Measurements from ENCODE around the gene COL28A1. TPM values are rescaled to one million over a fixed set of nuclear protein-coding genes. Genes with fewer than 3 reads are reported as not detected.

COL28A1 gene
- total and polyA plus RNA-seq, 2 experiments from 2014 or later = 0.31 to 0.70 TPM

DNA sequence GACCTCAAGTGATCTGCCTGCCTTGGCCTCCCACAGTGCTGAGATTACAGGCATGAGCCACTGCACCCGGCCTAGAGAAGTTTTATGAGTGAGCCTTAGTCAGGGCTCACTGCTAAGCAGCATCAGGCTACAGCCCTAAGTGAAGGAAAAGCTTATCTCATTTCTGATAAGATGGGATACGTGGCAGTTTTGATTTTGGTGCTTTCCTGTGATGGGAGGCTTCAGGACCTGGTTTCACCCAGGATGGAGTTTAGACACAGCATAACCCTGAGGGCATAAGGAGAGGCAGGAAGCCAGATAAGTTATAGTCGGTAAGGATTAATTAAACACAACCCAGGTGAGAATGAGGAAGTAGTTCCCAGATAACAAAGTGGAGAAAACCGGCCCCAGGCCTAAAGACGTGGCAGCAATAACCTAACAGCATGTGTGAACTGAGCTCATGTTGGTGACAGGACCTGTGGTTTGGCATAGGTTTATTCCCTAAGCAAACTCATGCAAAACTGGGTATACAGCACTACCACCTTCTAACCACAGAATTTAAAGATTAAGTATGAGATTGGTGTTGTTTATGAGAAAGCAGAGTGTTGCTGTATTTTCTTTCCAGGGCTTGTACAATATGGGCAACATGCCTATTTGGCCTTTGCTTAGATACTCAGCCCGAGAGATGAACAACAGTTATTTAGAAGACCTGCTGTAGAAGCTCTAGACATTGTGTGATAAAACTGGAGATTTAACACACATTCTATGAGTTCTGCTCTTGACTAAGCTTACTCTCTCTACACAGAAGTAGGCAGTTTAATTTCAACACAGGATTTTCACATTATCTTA is 119.4 kb downstream of the COL28A1 start:
- Mint-ChIP-seq H3K4me3 (no peak overlapping the region), H3K9me3 (no peaks in the 10 kb centered on the region), H3K36me3 (ENCODE audit: low read depth) (no peaks in the 10 kb centered on the region), H3K27me3 (ENCODE audit: insufficient read depth, low read depth, poor library complexity) (peaks cover 2% of the 10 kb centered on the region), H3K4me1 (no peaks in the 10 kb centered on the region), H3K27ac (no peak overlapping the region)
- no peaks in the 10 kb centered on the region for H3F3A ChIP-seq (replicated peaks; ENCODE audit: low read depth)
- H3K36me3 ChIP-seq (ENCODE audit: insufficient read depth) = no peaks in the 10 kb centered on the region
- no peak overlapping the region for H3K4me2 ChIP-seq
- no peaks in the 10 kb centered on the region for H3K4me1 ChIP-seq (ENCODE audit: insufficient read depth)
- no peak overlapping the region for H3K27ac ChIP-seq (ENCODE audit: low read depth)
- H3K9me2 ChIP-seq (ENCODE audit: insufficient read depth) = peaks cover 3% of the 10 kb centered on the region; the same call in 1 of the 2 replicates
- no peaks in the 10 kb centered on the region for H4K20me1 ChIP-seq (replicated peaks; ENCODE audit: insufficient read depth)
- TF ChIP-seq STAT1 (IDR thresholded peaks at IDR 0.05; ENCODE audit: unreplicated experiment) (no peak), ZNF331 (CRISPR knock-in tag; IDR thresholded peaks at IDR 0.05; ENCODE audit: low read depth) (no peak), JUNB (IDR thresholded peaks at IDR 0.05; ENCODE audit: unreplicated experiment) (no peak), POLR2AphosphoS5 (IDR thresholded peaks at IDR 0.05; ENCODE audit: low read depth) (no peak), CTCF (conservative IDR thresholded peaks at IDR 0.05; ENCODE audit: low read depth in 2 of 2) (no peak), NANOG (IDR thresholded peaks at IDR 0.05; ENCODE audit: borderline replicate concordance) (no peak), EZH2 (IDR thresholded peaks at IDR 0.05; ENCODE audit: low read depth, unreplicated experiment) (no peak), ZNF462 (CRISPR knock-in tag; IDR thresholded peaks at IDR 0.05) (no peak)
- TF ChIP-seq, protein P1, sequence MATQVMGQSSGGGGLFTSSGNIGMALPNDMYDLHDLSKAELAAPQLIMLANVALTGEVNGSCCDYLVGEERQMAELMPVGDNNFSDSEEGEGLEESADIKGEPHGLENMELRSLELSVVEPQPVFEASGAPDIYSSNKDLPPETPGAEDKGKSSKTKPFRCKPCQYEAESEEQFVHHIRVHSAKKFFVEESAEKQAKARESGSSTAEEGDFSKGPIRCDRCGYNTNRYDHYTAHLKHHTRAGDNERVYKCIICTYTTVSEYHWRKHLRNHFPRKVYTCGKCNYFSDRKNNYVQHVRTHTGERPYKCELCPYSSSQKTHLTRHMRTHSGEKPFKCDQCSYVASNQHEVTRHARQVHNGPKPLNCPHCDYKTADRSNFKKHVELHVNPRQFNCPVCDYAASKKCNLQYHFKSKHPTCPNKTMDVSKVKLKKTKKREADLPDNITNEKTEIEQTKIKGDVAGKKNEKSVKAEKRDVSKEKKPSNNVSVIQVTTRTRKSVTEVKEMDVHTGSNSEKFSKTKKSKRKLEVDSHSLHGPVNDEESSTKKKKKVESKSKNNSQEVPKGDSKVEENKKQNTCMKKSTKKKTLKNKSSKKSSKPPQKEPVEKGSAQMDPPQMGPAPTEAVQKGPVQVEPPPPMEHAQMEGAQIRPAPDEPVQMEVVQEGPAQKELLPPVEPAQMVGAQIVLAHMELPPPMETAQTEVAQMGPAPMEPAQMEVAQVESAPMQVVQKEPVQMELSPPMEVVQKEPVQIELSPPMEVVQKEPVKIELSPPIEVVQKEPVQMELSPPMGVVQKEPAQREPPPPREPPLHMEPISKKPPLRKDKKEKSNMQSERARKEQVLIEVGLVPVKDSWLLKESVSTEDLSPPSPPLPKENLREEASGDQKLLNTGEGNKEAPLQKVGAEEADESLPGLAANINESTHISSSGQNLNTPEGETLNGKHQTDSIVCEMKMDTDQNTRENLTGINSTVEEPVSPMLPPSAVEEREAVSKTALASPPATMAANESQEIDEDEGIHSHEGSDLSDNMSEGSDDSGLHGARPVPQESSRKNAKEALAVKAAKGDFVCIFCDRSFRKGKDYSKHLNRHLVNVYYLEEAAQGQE (IDR thresholded peaks at IDR 0.05; ENCODE audit: unreplicated experiment) = no peak
- no peaks in the 10 kb centered on the region for H3K27me3 ChIP-seq (ENCODE audit: insufficient read depth)
- no peak for ATAC-seq
- no peaks in the 10 kb centered on the region for H3K79me2 ChIP-seq (replicated peaks; ENCODE audit: insufficient read depth)
- H3K4me3 ChIP-seq = no peak overlapping the region
- peak overlapping the region; percentile 23; the same call in 1 of the 2 replicates for H2AFZ ChIP-seq
- no peak for DNase-seq (ENCODE audit: low spot score)
